HG03139 (cell line): Measurements from ENCODE around the gene DIS3L2.
"Not testable (repeated sequence)": the region's sequence is repeated elsewhere in the genome, so short reads cannot be mapped to it uniquely, and the experiment has no call there.

ENCODE experiments used
- ATAC-seq: cut with Tn5 transposase; IDR thresholded peaks from one replicate; pipeline ENCODE4 v1.9.1; 2021; ENCODE audit not compliant: unreplicated experiment

DIS3L2 gene

DNA sequence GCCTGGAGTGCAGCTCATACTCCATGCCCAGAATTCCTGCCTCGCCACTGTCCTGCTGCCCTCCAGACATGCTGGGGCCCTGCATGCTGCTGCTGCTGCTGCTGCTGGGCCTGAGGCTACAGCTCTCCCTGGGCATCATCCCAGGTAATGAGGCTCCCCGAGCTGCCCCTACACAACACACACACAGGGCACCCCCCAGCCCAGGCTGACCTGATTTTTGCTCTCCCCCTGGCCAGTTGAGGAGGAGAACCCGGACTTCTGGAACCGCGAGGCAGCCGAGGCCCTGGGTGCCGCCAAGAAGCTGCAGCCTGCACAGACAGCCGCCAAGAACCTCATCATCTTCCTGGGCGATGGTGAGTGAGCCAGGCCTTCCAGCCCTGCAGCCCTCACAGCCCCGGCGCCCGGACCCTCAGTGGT, 417.2 kb downstream of the DIS3L2 start, which contains the start of gene ALPP:
Gene ALPP (plus strand): TSS at position 17 of the 417 bp plus-strand sequence. CDS start 52 bp downstream, at position 69.
- ATAC-seq = not testable (repeated sequence)

DNA sequence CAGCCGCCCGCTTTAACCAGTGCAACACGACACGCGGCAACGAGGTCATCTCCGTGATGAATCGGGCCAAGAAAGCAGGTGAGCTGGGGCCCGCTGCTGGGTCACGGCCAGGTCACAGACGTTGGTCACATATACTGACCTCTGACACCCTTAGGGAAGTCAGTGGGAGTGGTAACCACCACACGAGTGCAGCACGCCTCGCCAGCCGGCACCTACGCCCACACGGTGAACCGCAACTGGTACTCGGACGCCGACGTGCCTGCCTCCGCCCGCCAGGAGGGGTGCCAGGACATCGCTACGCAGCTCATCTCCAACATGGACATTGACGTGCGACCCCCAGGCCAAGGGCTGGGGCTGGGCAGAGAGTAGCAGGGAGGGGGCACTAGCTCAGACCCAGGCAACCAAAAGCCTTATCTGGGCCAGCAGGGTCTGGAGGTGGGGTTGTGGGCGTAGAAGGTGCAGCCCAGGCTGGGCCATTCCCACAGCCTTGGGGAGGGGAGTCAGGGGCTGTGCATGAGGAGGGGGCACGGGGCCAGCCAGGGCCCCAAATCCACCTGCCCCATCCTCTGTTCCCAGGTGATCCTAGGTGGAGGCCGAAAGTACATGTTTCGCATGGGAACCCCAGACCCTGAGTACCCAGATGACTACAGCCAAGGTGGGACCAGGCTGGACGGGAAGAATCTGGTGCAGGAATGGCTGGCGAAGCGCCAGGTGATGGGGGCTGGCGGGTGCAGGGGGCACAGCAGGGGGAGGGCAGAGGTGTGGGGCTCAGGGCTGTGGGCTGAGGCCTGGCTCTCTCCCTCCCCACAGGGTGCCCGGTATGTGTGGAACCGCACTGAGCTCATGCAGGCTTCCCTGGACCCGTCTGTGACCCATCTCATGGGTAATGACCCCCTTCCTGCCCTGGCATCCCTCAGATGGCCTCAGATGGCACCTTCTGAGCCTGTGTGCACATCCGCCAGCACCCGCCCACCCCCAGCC, 418.4 kb downstream of the DIS3L2 start:
- not testable (repeated sequence) for ATAC-seq

DNA sequence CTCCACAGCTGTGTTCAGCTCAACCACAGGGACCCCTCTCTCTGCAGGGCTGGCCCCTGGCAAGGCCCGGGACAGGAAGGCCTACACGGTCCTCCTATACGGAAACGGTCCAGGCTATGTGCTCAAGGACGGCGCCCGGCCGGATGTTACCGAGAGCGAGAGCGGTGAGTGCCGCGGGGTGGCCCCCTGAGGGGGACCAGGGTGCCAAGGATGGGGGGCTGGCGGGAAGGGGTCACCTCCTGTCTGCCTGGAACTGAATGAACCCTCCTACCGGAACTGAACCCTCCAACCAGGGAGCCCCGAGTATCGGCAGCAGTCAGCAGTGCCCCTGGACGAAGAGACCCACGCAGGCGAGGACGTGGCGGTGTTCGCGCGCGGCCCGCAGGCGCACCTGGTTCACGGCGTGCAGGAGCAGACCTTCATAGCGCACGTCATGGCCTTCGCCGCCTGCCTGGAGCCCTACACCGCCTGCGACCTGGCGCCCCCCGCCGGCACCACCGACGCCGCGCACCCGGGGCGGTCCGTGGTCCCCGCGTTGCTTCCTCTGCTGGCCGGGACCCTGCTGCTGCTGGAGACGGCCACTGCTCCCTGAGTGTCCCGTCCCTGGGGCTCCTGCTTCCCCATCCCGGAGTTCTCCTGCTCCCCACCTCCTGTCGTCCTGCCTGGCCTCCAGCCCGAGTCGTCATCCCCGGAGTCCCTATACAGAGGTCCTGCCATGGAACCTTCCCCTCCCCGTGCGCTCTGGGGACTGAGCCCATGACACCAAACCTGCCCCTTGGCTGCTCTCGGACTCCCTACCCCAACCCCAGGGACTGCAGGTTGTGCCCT, 419.9 kb downstream of the DIS3L2 start:
- ATAC-seq = not testable (repeated sequence)

DNA sequence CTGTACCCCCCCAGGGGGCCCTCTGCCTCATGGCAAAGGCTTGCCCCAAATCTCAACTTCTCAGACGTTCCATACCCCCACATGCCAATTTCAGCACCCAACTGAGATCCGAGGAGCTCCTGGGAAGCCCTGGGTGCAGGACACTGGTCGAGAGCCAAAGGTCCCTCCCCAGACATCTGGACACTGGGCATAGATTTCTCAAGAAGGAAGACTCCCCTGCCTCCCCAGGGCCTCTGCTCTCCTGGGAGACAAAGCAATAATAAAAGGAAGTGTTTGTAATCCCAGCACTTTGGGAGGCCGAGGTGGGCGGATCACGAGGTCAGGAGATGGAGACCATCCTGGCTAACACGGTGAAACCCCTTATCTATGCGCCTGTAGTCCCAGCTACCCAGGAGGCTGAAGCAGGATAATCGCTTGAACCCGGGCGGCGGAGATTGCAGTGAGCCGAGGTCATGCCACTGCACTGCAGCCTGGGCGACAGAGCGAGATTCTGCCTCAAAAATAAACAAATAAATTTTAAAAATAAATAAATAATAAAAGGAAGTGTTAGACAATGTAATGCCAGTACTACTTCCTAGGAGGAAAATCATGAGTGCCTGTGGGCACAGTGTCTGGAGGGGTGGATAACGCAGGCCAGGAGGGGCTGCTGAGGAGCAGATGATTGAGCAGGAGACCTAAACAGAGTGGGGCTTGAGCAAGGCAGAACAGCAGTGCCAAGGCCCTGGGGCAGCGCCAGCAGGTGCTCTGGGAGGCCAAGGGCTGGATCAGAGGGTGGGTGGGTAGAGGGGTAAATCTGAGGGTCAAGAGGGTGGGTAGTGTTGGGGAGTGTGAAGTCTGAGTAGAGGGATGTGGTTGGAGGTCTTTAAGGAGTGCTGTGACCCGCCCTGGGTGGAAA, 421.1 kb downstream of the DIS3L2 start:
- no peak for ATAC-seq

DNA sequence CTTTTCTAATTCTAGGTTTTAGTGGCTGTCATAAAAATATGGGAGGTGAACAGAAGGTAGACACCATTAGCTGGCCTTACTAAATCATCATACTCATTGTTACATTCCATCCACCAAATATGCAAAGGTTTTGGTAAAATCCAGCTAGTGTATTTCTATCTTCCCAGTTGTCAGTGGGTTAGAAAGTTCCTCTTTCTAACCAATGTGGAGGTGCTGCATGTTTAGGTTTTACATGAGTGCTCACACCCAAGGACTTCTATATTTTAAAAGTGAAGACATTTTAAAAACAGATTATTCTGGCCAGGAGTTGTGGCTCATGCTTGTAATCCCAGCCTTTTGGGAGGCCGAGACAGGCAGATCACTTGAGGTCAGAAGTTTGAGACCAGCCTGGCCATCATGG, 423.0 kb downstream of the DIS3L2 start:
- no peak for ATAC-seq

DNA sequence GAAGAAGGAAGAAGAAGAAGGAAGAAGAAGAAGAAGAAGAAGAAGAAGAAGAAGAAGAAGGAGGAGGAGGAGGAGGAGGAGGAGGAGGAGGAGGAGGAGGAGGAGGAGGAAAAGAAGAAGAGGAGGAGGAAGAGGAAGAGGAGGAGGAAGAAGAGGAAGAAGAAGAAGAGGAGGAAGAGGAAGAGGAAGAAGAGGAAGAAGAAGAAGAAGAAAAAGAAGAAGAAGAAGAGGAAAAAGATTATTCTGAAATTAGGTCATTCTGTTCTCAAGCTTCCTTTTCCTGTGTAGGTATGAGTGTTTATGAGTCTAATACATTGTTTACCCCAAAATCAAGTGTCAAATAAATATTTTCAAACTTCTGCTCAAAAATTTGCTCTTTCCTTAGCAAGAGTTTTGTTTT, 423.5 kb downstream of the DIS3L2 start:
- not testable (repeated sequence) for ATAC-seq

DNA sequence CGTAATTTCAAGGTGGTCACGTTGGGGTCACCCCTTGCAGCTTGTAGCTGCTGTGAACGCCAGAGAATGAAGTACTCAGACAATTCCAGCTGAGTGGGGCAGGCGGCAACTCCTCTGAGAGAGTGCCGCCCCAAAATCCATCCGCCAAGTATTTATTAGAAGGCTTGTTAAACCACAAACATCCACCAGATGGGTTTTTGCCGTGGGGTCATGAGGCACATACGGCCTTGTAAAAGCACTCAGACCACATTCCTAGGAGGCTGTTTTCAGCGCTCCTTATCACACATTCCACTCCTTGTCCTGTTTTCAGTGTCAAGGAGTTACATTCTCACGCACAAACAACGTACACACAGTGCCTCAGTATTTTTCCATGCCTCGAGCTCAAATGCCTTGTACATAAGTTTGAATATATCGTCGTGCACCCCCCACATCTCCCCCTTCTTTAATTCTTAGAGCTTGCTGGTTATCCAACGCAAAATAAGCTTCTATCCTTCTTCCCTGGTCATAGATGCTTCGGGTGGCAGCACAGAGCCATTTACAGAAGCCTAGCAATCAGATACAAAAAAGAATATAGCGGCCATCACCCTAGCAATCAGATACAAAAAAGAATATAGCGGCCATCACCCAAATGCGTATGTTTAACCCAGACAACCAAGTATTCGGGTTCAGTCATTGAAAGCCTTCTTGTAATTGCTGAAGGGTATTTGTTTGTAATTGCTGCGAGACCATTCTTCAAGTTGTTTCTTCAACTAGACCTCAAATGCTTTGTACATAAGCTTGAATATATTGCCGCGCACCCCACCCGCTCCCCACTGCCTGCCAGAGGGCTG, 424.4 kb downstream of the DIS3L2 start:
- ATAC-seq = no peak

DNA sequence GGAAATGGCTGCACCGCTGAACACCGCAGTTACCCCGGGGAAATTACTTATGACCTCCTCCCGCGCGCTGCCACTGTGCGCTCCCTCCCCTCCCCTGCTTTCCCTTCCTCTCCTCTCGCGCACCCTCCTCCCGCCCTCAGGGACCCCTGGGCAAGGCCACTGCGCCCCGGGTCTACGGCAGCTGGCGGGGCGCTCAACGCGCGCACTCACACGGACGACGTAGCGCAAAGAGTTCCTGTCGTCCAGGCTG, 424.9 kb downstream of the DIS3L2 start:
- ATAC-seq = no peak
